Heart left ventricle (tissue), 16 donors: ENCODE measurements around the gene SLC39A12. TPM values are rescaled to one million over a fixed set of nuclear protein-coding genes. Genes with fewer than 3 reads are reported as not detected.

Experiments
- ATAC-seq, 4 donors: fragments of 200-7000 bp; cut with Tn5 transposase; one replicate each; pipeline ENCODE4 v1.9.1; 2020 to 2022; ENCODE audit warnings: moderate library complexity in 4 of 4, mild to moderate bottlenecking in 3 of 4, moderate number of reproducible peaks in 1 of 4
- DNase-seq, 5 donors: peaks; one replicate each; pipeline ENCODE4 v3.0.0-alpha.2; 2020
- H3K27ac ChIP-seq, 12 donors: fragments of 200-600 bp; sonication (generic) in 4 of 12; one replicate each; pipeline versions ENCODE4 v1.5.0 to v1.8.0; 2016 to 2022; ENCODE audit warnings: mild to moderate bottlenecking in 2 of 12
- H3K27me3 ChIP-seq, 9 donors: fragments of 200-600 bp; sonication (generic) in 2 of 9; one replicate each; pipeline versions ENCODE4 v1.5.1 to v1.8.0; 2016 to 2022; ENCODE audit warnings: mild to moderate bottlenecking in 3 of 9
- H3K36me3 ChIP-seq, 9 donors: fragments of 200-600 bp; sonication (generic) in 2 of 9; one replicate each; pipeline versions ENCODE4 v1.5.0 to v1.8.0; 2018 to 2022; ENCODE audit warnings: mild to moderate bottlenecking in 2 of 9
- H3K4me1 ChIP-seq, 12 donors: fragments of 200-600 bp; sonication (generic) in 4 of 12; one replicate each; pipeline versions ENCODE4 v1.5.0 to v1.8.0; 2016 to 2022; ENCODE audit warnings: mild to moderate bottlenecking in 3 of 12
- H3K4me3 ChIP-seq, 12 donors: fragments of 200-600 bp; sonication (generic) in 4 of 12; one replicate each; pipeline versions ENCODE4 v1.5.0 to v1.8.0; 2017 to 2022; ENCODE audit warnings: mild to moderate bottlenecking in 9 of 12, moderate library complexity in 4 of 12
- H3K9me3 ChIP-seq, 12 donors: fragments of 200-600 bp; sonication (generic) in 4 of 12; one replicate each; pipeline versions ENCODE4 v1.5.0 to v1.8.0; 2016 to 2022; ENCODE audit warnings: mild to moderate bottlenecking in 1 of 12
- POLR2A ChIP-seq, 2 donors: fragments of 450-650 bp; IDR thresholded peaks; one replicate each; pipeline ENCODE4 v1.6.1; 2017; ENCODE audit warnings: antibody characterized with exemption in 2 of 2, mild to moderate bottlenecking in 2 of 2, moderate library complexity in 2 of 2
- WGBS, 4 donors: extraction: QIAGEN DNeasy Blood & Tissue Kit in 2 of 4; methylation state at CpG; one replicate each; pipeline versions ENCODE4 v1.1.5 to v1.1.7; 2013 to 2018; 5-methylcytosine and 5-hydroxymethylcytosine counted together
- intact Hi-C, 10 donors: fragments of 100-400 bp; cut with DNase I; formaldehyde crosslinking; loops; one replicate each; pipeline versions ENCODE4 v1.11.1 to v1.14.2; 2022
- long read RNA-seq, 3 donors: library from polyadenylated mRNA; unstranded; transcript quantifications; one replicate each; pipeline ENCODE4 v2.0.0, GENCODE V29; 2020 to 2021
- polyA plus RNA-seq, 2 donors: library from polyadenylated mRNA; stranded (reverse); fragments of 200-250 nt; gene quantifications; one replicate each; pipeline ENCODE4 v1.2.3, GENCODE V29; 2013
- total RNA-seq, 9 donors: library from RNA; depleted of rRNA in 2 of 9; stranded (reverse); fragments of >200 nt in 2 of 9; fragmentation: NEBNext Ultra II Directional in 3 of 9; extraction: Animal tissue kit (Norgen Biotek cat#: 25700) in 3 of 9; gene quantifications; one replicate each; pipeline versions ENCODE4 v1.1.0 to v1.2.4, GENCODE V29; 2016 to 2023
- TF ChIP-seq, protein P1 (sequence below), 12 donors: fragments of 200-600 bp; sonication (generic) in 4 of 12; IDR thresholded peaks; one replicate each; pipeline versions ENCODE4 v1.5.0 to v1.8.0; 2018 to 2022; ENCODE audit warnings: antibody characterized with exemption in 12 of 12, mild to moderate bottlenecking in 5 of 12
- donor health status: ischemic (EF 13 %, LVEDD 7.1; RV severe dilation, severe dysfunction).
- donor health status: healthy with polysubstance abuse.
- donor health status: DM: no; HTN: yes; CAD: no.
- donor health status: DM: no; HTN: no; CAD: no.
- donor health status: ischemic (EF 25% LVEDD 6.9; RV normal size, moderate dysfunction).
- donor health status: ischemic (EF 25% LVEDD 5.7; RV mildly dilated, moderate dysfunction).
- donor health status: healthy.
- donor health status: DM: yes; HTN: yes; CAD: no.
- donor health status: ischemic (EF 35%, LVEDD 5.7; RV mildly dilated, moderate dysfunction).
- donor health status: nonischemic (EF 11% LVEDD 7.7; RV severe dilation, severe dysfunction).
- donor health status: DM: yes; HTN: yes; CAD: no.
- donor health status: PGD.
- donor health status: ischemic (EF 29% LVEDD 5.4; RV normal size, mild dysfunction).
- donor health status: nonischemic (EF 23%, LVEDD 6.1; RV moderate dilation, normal function).

The SLC39A12 gene
- total RNA-seq (under 1 TPM in 2 of 9 donors, not detected in 7; 0.08 to 0.27 TPM), polyA plus RNA-seq (not detected)
- long read RNA-seq, donor 1, result 0 reads
- long read RNA-seq, donor 2, result 0 reads
- long read RNA-seq, donor 3, result 0 reads

DNA sequence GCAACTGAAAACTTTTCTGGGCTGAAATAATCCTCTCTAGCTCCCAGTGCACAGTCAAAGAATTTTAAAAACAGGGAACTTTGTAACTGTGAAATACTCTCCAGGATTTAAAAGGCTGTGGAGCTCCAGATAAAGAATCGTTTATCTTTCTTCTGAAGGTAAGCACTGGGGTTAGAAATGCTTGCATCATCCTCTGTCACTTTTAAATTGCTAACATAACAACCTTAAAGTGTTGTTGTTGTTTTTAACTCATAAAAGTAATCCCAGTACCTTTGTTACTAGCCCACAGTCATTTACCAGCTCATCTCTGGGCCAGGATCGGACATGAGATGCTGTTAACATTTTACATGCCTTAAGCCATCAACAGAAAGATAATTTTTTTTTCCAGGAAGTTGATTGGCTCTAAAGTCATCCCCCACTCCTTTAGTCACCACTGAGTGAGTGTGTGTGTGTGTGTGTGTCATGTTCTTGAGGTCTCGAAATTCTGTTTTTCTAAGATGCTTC lies at the start of gene SLC39A12:
TSS of gene SLC39A12 (plus strand) at position 51 of the 504 bp plus-strand sequence. CDS start 1,359 bp downstream, outside the sequence.
- Histone ChIP-seq H3K4me1 (no peaks in the 10 kb centered on the region), H3K36me3 (no peaks in the 10 kb centered on the region), H3K27ac (no peak within 1 kb of the TSS), H3K4me3 (no peak within 1 kb of the TSS), H3K9me3 (no peaks in the 10 kb centered on the region), H3K27me3 (no peaks in the 10 kb centered on the region)
- DNase-seq (no peak), ATAC-seq (no peak)
- intact Hi-C loops, result no loop called here
- WGBS, 4 donors, result 38 to 46% (median 40%) methylated on average over 3 of the region's 3 CpGs
- TF ChIP-seq, protein P1, sequence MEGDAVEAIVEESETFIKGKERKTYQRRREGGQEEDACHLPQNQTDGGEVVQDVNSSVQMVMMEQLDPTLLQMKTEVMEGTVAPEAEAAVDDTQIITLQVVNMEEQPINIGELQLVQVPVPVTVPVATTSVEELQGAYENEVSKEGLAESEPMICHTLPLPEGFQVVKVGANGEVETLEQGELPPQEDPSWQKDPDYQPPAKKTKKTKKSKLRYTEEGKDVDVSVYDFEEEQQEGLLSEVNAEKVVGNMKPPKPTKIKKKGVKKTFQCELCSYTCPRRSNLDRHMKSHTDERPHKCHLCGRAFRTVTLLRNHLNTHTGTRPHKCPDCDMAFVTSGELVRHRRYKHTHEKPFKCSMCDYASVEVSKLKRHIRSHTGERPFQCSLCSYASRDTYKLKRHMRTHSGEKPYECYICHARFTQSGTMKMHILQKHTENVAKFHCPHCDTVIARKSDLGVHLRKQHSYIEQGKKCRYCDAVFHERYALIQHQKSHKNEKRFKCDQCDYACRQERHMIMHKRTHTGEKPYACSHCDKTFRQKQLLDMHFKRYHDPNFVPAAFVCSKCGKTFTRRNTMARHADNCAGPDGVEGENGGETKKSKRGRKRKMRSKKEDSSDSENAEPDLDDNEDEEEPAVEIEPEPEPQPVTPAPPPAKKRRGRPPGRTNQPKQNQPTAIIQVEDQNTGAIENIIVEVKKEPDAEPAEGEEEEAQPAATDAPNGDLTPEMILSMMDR (IDR thresholded peaks at IDR 0.05), result no peak
- no peak for TF ChIP-seq POLR2A (IDR thresholded peaks at IDR 0.05)

DNA sequence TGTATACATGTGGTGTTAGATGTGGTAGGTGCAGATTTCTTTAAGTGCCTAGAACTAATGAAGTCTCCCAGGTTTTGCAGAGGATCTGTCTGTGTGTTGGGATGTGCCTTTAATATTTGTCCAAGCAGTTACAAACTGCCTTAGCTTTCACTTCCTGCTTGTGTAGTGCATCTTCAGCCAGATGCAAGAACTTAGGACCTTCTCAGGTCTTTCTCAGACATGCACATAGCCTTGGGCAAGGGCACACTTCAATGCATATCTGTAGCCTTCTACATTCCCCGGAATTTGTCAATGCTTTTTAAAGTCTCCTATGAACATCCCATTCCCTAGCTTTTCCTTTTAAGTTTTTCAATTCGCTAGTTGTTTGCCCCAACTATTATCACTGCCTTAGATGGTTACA lies 47.2 kb upstream of the SLC39A12 start:
- WGBS, 4 donors, result 87 to 95% (median 91%) methylated on average over 2 of the region's 2 CpGs
- Histone ChIP-seq H3K27me3 (no peaks in the 10 kb centered on the region), H3K36me3 (peaks cover 0 to 43% (median 0%) of the 10 kb centered on the region in 9 donors), H3K9me3 (no peaks in the 10 kb centered on the region), H3K4me3 (no peak overlapping the region), H3K27ac (no peak overlapping the region), H3K4me1 (peaks cover 0 to 11% (median 0%) of the 10 kb centered on the region in 12 donors)
- DNase-seq (no peak), ATAC-seq (no peak)
- intact Hi-C loops, result loop anchor here in 2 of 10 donors (10.0 kb wide), 1 partner anchor 200 kb away; no protein-coding TSS in a partner anchor
- TF ChIP-seq, protein P1 (IDR thresholded peaks at IDR 0.05), result no peak
- no peak for TF ChIP-seq POLR2A (IDR thresholded peaks at IDR 0.05)

DNA sequence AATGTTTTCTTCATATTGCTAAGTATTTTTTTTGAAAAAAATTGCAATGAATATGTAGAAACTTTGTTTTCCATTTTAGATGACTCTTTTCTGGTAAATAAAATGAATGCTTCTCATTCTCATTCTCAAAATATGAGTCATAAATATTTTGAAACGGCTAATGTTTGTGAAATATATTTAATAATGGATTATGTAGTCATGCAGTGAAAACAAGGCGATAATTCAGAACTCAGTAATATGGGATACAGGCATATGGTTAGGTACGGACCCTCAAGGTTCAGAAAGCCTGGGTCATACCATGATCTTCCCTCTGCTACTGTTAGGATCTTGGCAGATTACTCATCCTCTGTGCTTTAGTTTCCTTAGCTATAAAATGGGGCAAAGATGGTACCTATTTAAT lies 46.2 kb upstream of the SLC39A12 start:
- intact Hi-C loops, result loop anchor here in 3 of 10 donors (5.0 to 10.0 kb wide), 2 partner anchors 199 to 312 kb away; no protein-coding TSS in a partner anchor
- TF ChIP-seq, protein P1 (IDR thresholded peaks at IDR 0.05), result no peak
- no peak for TF ChIP-seq POLR2A (IDR thresholded peaks at IDR 0.05)
- no peak overlapping the region for H3K4me3 ChIP-seq
- H3K4me1 ChIP-seq, result peaks cover 0 to 11% (median 0%) of the 10 kb centered on the region in 12 donors
- H3K36me3 ChIP-seq, result peaks cover 0 to 37% (median 0%) of the 10 kb centered on the region in 9 donors
- WGBS, 4 donors, result 80 to 92% (median 87%) methylated on average over 3 of the region's 3 CpGs
- H3K9me3 ChIP-seq, result no peaks in the 10 kb centered on the region
- ATAC-seq (no peak), DNase-seq (no peak)
- H3K27ac ChIP-seq, result no peak overlapping the region
- H3K27me3 ChIP-seq, result no peaks in the 10 kb centered on the region

DNA sequence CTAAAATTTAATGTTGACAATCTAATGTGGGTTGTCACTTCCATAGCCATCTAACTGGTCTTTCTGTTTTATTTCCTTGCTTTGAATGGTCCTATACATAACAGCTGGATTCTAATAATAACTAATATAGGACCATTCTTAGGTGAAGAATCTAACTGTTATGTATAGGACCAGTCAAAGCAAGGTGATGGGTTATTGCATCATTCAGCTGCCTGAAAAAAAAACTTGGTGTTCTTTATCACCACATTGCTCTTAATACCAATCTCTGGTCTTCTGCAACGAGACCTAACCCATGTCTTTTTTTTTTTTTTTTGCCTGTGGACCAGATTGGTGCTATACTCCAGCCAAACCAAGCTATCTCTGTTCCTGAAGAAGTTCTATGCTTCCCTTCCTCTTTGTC lies 45.7 kb upstream of the SLC39A12 start:
- peaks cover 0 to 37% (median 0%) of the 10 kb centered on the region in 9 donors for H3K36me3 ChIP-seq
- H3K9me3 ChIP-seq, result no peaks in the 10 kb centered on the region
- WGBS, 4 donors, result 16 to 37% (median 33%) methylated on average over 1 of the region's 1 CpG
- no peak overlapping the region for H3K27ac ChIP-seq
- H3K27me3 ChIP-seq, result no peaks in the 10 kb centered on the region
- TF ChIP-seq, protein P1 (IDR thresholded peaks at IDR 0.05), result no peak
- ATAC-seq (no peak), DNase-seq (no peak)
- H3K4me1 ChIP-seq, result peaks cover 0 to 11% (median 0%) of the 10 kb centered on the region in 12 donors
- intact Hi-C loops, result loop anchor here in 3 of 10 donors (5.0 to 10.0 kb wide), 2 partner anchors 199 to 311 kb away; no protein-coding TSS in a partner anchor
- no peak overlapping the region for H3K4me3 ChIP-seq
